ENCODE data around the gene ZDHHC24. TPM values are rescaled to one million over a fixed set of nuclear protein-coding genes. Genes with fewer than 3 reads are reported as not detected.
A peak's percentile ranks its signal among the peaks of the same experiment; 100 is the strongest.

The ZDHHC24 gene
- total RNA-seq, 1 donor from 2014 or later = 13.5 TPM

DNA sequence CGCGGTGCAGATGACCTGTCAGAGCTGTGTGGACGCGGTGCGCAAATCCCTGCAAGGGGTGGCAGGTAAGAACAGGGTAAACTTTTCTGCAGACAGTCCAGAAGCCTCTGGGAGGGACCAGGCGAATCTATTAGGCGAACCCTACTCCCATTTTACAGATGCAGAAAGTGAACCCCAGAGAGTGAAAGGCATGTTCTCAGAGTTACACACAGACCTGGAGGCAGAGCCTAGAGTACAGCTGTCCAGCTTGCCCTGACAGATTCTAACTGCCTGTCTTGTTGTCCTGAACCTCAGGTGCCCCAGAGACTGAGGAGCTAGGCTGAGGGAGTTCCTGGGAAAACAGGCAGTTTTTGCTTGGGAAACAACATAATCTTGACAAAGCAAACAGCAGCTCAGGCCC, 47.8 kb upstream of the ZDHHC24 start:
- peaks cover 9% of the 10 kb centered on the region for H3K36me3 Mint-ChIP-seq (ENCODE audit: low read depth, unreplicated experiment)
- Histone ChIP-seq H3K9me3 (ENCODE audit: insufficient read depth, low read depth, low read length) (no peaks in the 10 kb centered on the region), H3K4me2 (ENCODE audit: low read length) (peak overlapping the region; percentile 99), H2AFZ (ENCODE audit: low read depth, low read length) (peak overlapping the region; percentile 95), H3K27me3 (ENCODE audit: insufficient read depth, low read length) (no peaks in the 10 kb centered on the region), H3K9ac (ENCODE audit: low read length) (peak overlapping the region; percentile 86), H3K4me1 (ENCODE audit: insufficient read depth, low read length) (peaks cover 15% of the 10 kb centered on the region), H4K20me1 (ENCODE audit: insufficient read depth, low read length) (peaks cover 17% of the 10 kb centered on the region), H3K4me3 (ENCODE audit: insufficient read depth, low read depth, low read length) (peak overlapping the region; percentile 87), H3K27ac (ENCODE audit: low read depth, low read length) (no peak overlapping the region), H3K36me3 (ENCODE audit: insufficient read depth, low read length) (no peaks in the 10 kb centered on the region), H3K79me2 (ENCODE audit: insufficient read depth, low read length) (peaks cover 9% of the 10 kb centered on the region)
- peaks cover 14% of the 10 kb centered on the region for H3K4me1 Mint-ChIP-seq (ENCODE audit: low read depth, unreplicated experiment)
- FAIRE-seq (no peak), DNase-seq (ENCODE audit: low read depth) (no peak)
- TF ChIP-seq EZH2 (IDR thresholded peaks at IDR 0.05; ENCODE audit: insufficient read depth, low read length) = no peak
- TF ChIP-seq, protein P1, sequence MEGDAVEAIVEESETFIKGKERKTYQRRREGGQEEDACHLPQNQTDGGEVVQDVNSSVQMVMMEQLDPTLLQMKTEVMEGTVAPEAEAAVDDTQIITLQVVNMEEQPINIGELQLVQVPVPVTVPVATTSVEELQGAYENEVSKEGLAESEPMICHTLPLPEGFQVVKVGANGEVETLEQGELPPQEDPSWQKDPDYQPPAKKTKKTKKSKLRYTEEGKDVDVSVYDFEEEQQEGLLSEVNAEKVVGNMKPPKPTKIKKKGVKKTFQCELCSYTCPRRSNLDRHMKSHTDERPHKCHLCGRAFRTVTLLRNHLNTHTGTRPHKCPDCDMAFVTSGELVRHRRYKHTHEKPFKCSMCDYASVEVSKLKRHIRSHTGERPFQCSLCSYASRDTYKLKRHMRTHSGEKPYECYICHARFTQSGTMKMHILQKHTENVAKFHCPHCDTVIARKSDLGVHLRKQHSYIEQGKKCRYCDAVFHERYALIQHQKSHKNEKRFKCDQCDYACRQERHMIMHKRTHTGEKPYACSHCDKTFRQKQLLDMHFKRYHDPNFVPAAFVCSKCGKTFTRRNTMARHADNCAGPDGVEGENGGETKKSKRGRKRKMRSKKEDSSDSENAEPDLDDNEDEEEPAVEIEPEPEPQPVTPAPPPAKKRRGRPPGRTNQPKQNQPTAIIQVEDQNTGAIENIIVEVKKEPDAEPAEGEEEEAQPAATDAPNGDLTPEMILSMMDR (IDR thresholded peaks at IDR 0.05; ENCODE audit: insufficient read depth, low read depth, low read length) = no peak
- peaks cover 10% of the 10 kb centered on the region for H3K9me3 Mint-ChIP-seq (ENCODE audit: unreplicated experiment)
- H3K27me3 Mint-ChIP-seq (ENCODE audit: low read depth, unreplicated experiment) = no peaks in the 10 kb centered on the region
- H3K4me3 Mint-ChIP-seq (ENCODE audit: unreplicated experiment) = peak overlapping the region; percentile 99
- peak overlapping the region; percentile 99 for H3K27ac Mint-ChIP-seq (ENCODE audit: unreplicated experiment)

DNA sequence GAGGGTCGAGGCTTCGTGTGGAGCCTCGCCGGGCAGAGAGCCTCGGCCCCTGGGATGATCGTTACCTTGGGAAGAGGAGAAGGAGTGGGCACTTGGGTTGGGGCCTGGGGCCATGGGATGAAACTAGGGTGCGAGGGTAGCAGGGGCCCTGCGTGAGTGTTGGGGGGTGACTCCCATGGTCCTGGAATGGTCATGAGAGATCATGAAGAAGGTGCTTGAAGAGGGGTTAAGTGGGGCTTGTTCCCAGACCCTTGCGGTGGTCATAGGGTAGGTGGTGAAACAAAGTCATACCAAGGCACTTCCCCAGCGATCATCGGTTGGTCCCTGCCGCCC, 47.4 kb upstream of the ZDHHC24 start:
- Histone ChIP-seq H3K9me3 (ENCODE audit: insufficient read depth, low read depth, low read length) (no peaks in the 10 kb centered on the region), H3K79me2 (ENCODE audit: insufficient read depth, low read length) (peaks cover 9% of the 10 kb centered on the region), H3K27me3 (ENCODE audit: insufficient read depth, low read length) (no peaks in the 10 kb centered on the region), H4K20me1 (ENCODE audit: insufficient read depth, low read length) (peaks cover 16% of the 10 kb centered on the region), H3K4me1 (ENCODE audit: insufficient read depth, low read length) (peaks cover 15% of the 10 kb centered on the region), H3K4me3 (ENCODE audit: insufficient read depth, low read depth, low read length) (peak overlapping the region; percentile 87), H2AFZ (ENCODE audit: low read depth, low read length) (peak overlapping the region; percentile 95), H3K9ac (ENCODE audit: low read length) (peak overlapping the region; percentile 86), H3K36me3 (ENCODE audit: insufficient read depth, low read length) (no peaks in the 10 kb centered on the region), H3K4me2 (ENCODE audit: low read length) (peak overlapping the region; percentile 99), H3K27ac (ENCODE audit: low read depth, low read length) (peak overlapping the region; percentile 68)
- Mint-ChIP-seq H3K9me3 (ENCODE audit: unreplicated experiment) (peaks cover 10% of the 10 kb centered on the region), H3K4me3 (ENCODE audit: unreplicated experiment) (peak overlapping the region; percentile 99), H3K4me1 (ENCODE audit: low read depth, unreplicated experiment) (peaks cover 14% of the 10 kb centered on the region), H3K27me3 (ENCODE audit: low read depth, unreplicated experiment) (no peaks in the 10 kb centered on the region), H3K36me3 (ENCODE audit: low read depth, unreplicated experiment) (peaks cover 9% of the 10 kb centered on the region), H3K27ac (ENCODE audit: unreplicated experiment) (peak overlapping the region; percentile 99)
- no peak for TF ChIP-seq EZH2 (IDR thresholded peaks at IDR 0.05; ENCODE audit: insufficient read depth, low read length)
- TF ChIP-seq, protein P1 (IDR thresholded peaks at IDR 0.05; ENCODE audit: insufficient read depth, low read depth, low read length) = no peak
- no peak for DNase-seq (ENCODE audit: low read depth)
- FAIRE-seq = no peak

DNA sequence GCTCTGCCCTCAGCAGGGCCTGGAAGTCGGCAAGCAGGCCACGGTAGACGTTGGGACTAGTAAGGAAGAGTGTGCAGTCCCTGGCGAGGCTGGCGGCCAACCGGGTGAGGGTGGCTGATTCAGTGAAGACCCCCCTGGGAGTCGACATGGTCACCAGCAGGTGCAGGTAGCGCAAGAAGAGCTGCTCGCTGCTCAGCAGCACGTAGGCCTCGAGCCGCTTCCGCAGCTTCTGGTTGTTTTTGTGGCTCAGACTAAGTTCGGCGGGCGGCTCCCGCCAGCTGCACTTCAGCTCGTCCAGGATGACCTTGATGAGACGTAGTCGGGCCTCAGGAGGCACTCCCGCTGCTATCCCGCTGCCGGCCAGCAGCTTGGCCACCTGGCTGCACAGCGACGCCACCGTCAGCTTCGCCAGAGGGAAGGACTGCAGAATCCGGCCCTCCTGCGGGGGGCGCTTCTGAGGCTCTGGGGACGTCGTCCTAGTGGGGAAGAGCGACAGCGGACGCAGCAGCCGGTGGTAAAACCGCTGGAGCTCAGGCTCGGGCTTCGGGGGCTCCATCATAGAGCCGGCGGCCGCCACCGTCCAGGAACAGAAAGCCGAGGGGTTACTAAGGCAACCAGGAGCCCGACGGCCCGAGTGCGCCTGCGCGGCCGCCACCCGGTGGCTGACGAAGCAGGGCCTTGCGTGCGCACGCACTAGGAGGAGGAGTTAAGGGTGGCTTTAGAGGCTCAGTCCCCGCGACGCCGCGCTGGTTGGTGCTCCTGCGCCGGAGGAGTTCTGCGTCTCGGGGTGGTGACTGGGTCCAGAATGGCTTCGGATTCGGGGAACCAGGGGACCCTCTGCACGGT, 46.8 kb upstream of the ZDHHC24 start, which contains the start of the genes CCDC87 and CCS:
Gene CCDC87 (minus strand): TSS at position 607 of the 846 bp plus-strand sequence. CDS start 48 bp downstream, at position 559.
Gene CCS (plus strand): TSS at position 729 of the 846 bp plus-strand sequence. CDS start 77 bp downstream, at position 806.
- Histone ChIP-seq H2AFZ (ENCODE audit: low read depth, low read length) (peak within 1 kb of the TSS; percentile 95), H3K4me2 (ENCODE audit: low read length) (peak within 1 kb of the TSS; percentile 99), H3K4me1 (ENCODE audit: insufficient read depth, low read length) (peaks cover 15% of the 10 kb centered on the region), H3K9ac (ENCODE audit: low read length) (peak within 1 kb of the TSS; percentile 86), H3K36me3 (ENCODE audit: insufficient read depth, low read length) (no peaks in the 10 kb centered on the region), H3K27me3 (ENCODE audit: insufficient read depth, low read length) (no peaks in the 10 kb centered on the region), H3K27ac (ENCODE audit: low read depth, low read length) (peak within 1 kb of the TSS; percentile 68), H3K79me2 (ENCODE audit: insufficient read depth, low read length) (peaks cover 9% of the 10 kb centered on the region), H4K20me1 (ENCODE audit: insufficient read depth, low read length) (peaks cover 16% of the 10 kb centered on the region), H3K9me3 (ENCODE audit: insufficient read depth, low read depth, low read length) (no peaks in the 10 kb centered on the region), H3K4me3 (ENCODE audit: insufficient read depth, low read depth, low read length) (peak within 1 kb of the TSS; percentile 87)
- peaks cover 10% of the 10 kb centered on the region for H3K9me3 Mint-ChIP-seq (ENCODE audit: unreplicated experiment)
- DNase-seq (ENCODE audit: low read depth) (peak; percentile 76), FAIRE-seq (no peak)
- peak within 1 kb of the TSS; percentile 99 for H3K4me3 Mint-ChIP-seq (ENCODE audit: unreplicated experiment)
- peaks cover 9% of the 10 kb centered on the region for H3K36me3 Mint-ChIP-seq (ENCODE audit: low read depth, unreplicated experiment)
- TF ChIP-seq, protein P1 (IDR thresholded peaks at IDR 0.05; ENCODE audit: insufficient read depth, low read depth, low read length) = peak; percentile 41
- TF ChIP-seq EZH2 (IDR thresholded peaks at IDR 0.05; ENCODE audit: insufficient read depth, low read length) = no peak
- no peaks in the 10 kb centered on the region for H3K27me3 Mint-ChIP-seq (ENCODE audit: low read depth, unreplicated experiment)
- H3K4me1 Mint-ChIP-seq (ENCODE audit: low read depth, unreplicated experiment) = peaks cover 14% of the 10 kb centered on the region
- peak within 1 kb of the TSS; percentile 99 for H3K27ac Mint-ChIP-seq (ENCODE audit: unreplicated experiment)
